GM18951 (cell line): ENCODE results near the gene SMC1B.

Experiments
- POLR2A ChIP-seq: IDR thresholded peaks from 4 replicates; pipeline ENCODE4 v1.6.1; 2011; ENCODE audit warnings: mild to moderate bottlenecking; ENCODE audit not compliant: insufficient read length, insufficient read depth; ENCODE audit errors: extremely low read depth
- in situ Hi-C: fragments of 300-500 bp; cut with MboI; formaldehyde crosslinking; loops from one replicate; pipeline ENCODE4 v1.12.0; 2022; ENCODE audit warnings: low sequenced_read_pairs, mixed read lengths, inconsistent platforms; ENCODE audit not compliant: unreplicated experiment

Gene SMC1B

DNA sequence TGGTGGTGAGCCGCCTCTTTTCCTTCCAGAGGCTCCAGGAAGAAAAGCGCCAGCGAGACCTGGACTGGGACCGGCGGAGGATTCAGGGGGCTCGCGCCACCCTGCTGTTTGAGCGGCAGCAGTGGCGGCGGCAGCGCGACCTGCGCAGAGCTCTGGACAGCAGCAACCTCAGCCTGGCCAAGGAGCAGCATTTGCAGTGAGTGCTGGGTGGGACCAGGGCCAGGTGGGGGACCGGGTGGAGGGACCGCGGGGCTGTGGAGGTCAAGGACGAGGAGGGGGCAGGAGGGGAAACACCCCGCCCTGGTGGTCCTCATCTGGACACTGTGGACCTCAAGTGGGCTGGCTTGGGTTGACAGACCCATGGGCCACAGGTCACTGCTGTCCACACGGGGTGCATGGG lies 17.5 kb upstream of the SMC1B start:
- in situ Hi-C loops, result loop anchor here (10.0 kb wide), 1 partner anchor 166 kb away; no protein-coding TSS in a partner anchor
- no peak for TF ChIP-seq POLR2A

GRCh38 chr22:45429981-45430775 lies 16.8 kb upstream of the SMC1B start:
- in situ Hi-C loops, result loop anchor here (10.0 kb wide), 1 partner anchor 165 kb away; no protein-coding TSS in a partner anchor
- TF ChIP-seq POLR2A, result no peak

DNA sequence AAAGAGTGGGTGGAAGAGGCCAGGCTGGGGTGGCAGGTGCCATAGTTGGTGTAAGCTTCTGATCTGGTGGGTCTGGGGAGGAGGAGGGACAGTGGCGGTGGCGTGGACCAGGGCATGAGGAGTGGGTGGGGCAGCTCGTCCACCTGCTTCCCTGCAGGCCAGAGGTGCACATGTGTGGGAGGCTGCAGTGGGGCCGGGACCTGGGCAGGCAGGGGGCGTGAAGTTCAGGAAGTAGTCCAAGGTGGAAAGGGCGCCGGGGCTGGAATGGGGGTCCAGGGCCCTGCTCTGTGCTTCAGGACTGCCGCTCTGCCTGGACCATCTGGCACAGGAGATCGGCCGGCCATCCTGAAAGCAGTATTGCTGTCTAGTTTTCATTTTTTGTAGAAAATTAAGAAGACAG lies 16.0 kb upstream of the SMC1B start:
- TF ChIP-seq POLR2A, result no peak
- in situ Hi-C loops, result no loop called here

GRCh38 chr22:45428391-45429385 lies 15.3 kb upstream of the SMC1B start:
- no peak for TF ChIP-seq POLR2A
- in situ Hi-C loops, result no loop called here

DNA sequence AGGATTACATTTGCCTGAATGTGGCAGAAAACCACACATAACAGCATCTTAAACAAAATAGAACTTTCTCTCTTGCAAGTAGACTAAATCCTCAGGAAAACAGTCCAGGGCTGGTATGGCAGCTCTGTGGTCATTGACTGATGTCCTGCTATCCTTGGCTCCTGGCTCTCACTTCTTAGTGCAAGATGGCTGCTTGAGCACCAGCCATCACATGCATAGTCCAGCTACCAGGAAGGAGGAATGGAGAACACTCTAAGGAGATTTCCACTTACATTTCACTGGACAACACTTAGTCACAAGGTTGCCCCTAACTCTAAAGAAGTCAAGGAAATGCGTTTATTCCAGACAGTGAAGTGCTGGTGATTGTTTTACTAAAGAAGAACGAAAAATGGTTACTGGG lies 13.7 kb upstream of the SMC1B start:
- no peak for TF ChIP-seq POLR2A
- in situ Hi-C loops, result no loop called here

DNA sequence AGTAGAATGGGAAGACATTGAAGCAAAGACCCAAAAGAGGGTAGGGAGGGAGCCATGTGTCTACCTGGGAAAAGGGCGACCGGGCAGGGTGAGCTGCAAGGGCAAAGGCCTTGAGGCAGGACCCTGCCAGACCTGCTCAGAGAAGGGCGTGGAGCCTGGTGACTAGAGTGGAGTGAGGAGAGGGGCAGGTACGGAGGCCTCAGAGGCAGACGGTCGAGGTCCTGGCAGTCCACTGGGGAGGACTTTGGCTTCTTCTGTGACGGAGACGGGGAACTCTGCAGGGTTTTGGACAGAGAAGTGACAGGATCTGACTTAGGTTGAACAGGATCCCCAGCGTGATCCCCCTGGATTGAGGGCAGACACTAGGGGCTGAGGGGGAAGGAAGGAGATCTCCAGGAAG lies 13.0 kb upstream of the SMC1B start:
- in situ Hi-C loops, result no loop called here

GRCh38 chr22:45425531-45426265 lies 12.3 kb upstream of the SMC1B start:
- in situ Hi-C loops, result no loop called here
- TF ChIP-seq POLR2A, result no peak

More for the DNA sequence above, 13.0 kb upstream of the SMC1B start:
- TF ChIP-seq POLR2A, result no peak

DNA sequence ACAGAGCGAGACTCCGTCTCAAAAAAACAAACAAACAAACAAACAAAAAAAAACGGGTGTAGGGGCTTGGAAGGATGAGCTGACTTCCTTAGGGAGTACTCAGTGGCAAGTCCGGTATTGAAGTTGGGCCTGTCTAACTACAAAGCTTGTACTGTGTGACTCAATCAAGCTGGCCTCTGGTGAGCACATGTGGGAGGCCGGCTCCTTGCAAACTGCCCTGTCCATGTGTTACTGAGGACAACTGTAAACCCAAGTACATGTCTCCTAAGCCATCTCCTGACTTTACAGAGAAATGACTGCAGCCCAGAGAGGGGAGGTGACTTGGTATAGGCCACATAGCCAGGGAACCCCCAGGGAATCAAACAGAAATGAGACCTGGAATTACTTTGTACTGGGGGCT lies 11.7 kb upstream of the SMC1B start:
- no peak for TF ChIP-seq POLR2A
- in situ Hi-C loops, result no loop called here

DNA sequence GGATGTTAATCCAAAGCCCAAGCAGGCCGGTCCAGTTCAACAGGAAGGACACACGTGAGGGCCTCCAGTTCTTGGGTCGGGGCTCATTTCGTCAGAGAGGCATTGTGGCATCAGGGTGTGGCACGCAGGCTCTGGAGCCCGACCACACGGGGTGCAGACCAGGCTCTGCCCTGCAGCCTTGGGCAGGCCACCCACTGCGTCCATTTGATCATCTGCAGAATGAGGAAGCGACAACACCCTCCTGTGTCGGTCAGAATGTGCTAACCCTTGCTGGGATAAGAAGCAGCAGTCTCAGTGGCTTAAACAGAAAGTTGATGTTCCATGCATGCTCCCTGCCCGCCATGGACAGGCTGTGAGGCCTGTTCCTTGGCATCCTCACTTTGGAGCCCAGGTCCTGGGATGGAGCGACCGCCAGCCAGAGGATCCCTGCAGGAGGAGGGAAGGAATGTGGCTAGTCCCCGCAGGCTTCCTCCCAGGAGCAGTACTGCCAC lies 10.9 kb upstream of the SMC1B start:
- in situ Hi-C loops, result no loop called here

GRCh38 chr22:45423524-45423923 lies 10.1 kb upstream of the SMC1B start:
- no peak for TF ChIP-seq POLR2A
- in situ Hi-C loops, result no loop called here

More for the DNA sequence above, 10.9 kb upstream of the SMC1B start:
- no peak for TF ChIP-seq POLR2A

- in situ Hi-C loops, result no loop called here
- TF ChIP-seq POLR2A, result no peak
Observed at GRCh38 chr22:45422237-45422983, 9.0 kb upstream of the SMC1B start.
